Measurements from ENCODE around the gene PHACTR1. TPM values are rescaled to one million over a fixed set of nuclear protein-coding genes. Genes with fewer than 3 reads are reported as not detected.

The PHACTR1 gene
- total RNA-seq, 1 experiment from 2014 or later: 15.5 TPM

- TF ChIP-seq ZNF532 (CRISPR knock-in tag; IDR thresholded peaks at IDR 0.05; ENCODE audit: borderline replicate concordance) (no peak), CTCF (IDR thresholded peaks at IDR 0.05) (no peak), ATF3 (CRISPR knock-in tag; conservative IDR thresholded peaks at IDR 0.05) (no peak)
These were observed 145.0 kb downstream of the PHACTR1 start (continued) for GRCh38 chr6:12861603-12862002.

GRCh38 chr6:12865117-12865516 lies 148.6 kb downstream of the PHACTR1 start:
- TF ChIP-seq ATF6 (CRISPR knock-in tag; IDR thresholded peaks at IDR 0.05): no peak
- no peak for TF ChIP-seq TEAD1 (CRISPR knock-in tag; IDR thresholded peaks at IDR 0.05)
- no peak for TF ChIP-seq SMAD3 (CRISPR knock-in tag; IDR thresholded peaks at IDR 0.05; ENCODE audit: borderline replicate concordance)
- no peak for TF ChIP-seq PRDM15 (CRISPR knock-in tag; IDR thresholded peaks at IDR 0.05)
- no peak for TF ChIP-seq GABPB1 (CRISPR knock-in tag; IDR thresholded peaks at IDR 0.05)
- no peak for TF ChIP-seq CDX4 (CRISPR knock-in tag; IDR thresholded peaks at IDR 0.05; ENCODE audit: borderline replicate concordance)
- TF ChIP-seq FOXJ3 (CRISPR knock-in tag; IDR thresholded peaks at IDR 0.05; ENCODE audit: borderline replicate concordance): no peak
- no peak for TF ChIP-seq FOXP1 (CRISPR knock-in tag; IDR thresholded peaks at IDR 0.05; ENCODE audit: borderline replicate concordance)
- TF ChIP-seq FOXK1 (CRISPR knock-in tag; IDR thresholded peaks at IDR 0.05): no peak
- no peak for TF ChIP-seq ZNF671 (CRISPR knock-in tag; IDR thresholded peaks at IDR 0.05)
- no peak for TF ChIP-seq SMAD4 (CRISPR knock-in tag; IDR thresholded peaks at IDR 0.05)
- TF ChIP-seq MYBL2 (CRISPR knock-in tag; IDR thresholded peaks at IDR 0.05): no peak
- no peak for TF ChIP-seq RORB (CRISPR knock-in tag; IDR thresholded peaks at IDR 0.05)
- TF ChIP-seq ATF1 (CRISPR knock-in tag; IDR thresholded peaks at IDR 0.05): no peak
- TF ChIP-seq TCF7 (CRISPR knock-in tag; IDR thresholded peaks at IDR 0.05; ENCODE audit: low read depth): no peak
- no peak for TF ChIP-seq ZBTB21 (CRISPR knock-in tag; IDR thresholded peaks at IDR 0.05; ENCODE audit: borderline replicate concordance)
- no peak for DNase-seq (ENCODE audit: low spot score)
- H3K9me3 Mint-ChIP-seq: no peaks in the 10 kb centered on the region
- H3K27me3 Mint-ChIP-seq (ENCODE audit: low read depth): peaks cover 7% of the 10 kb centered on the region; the same call in 1 of the 2 replicates
- POLR2A ChIA-PET: no interaction called here
- H3K36me3 Mint-ChIP-seq: no peaks in the 10 kb centered on the region
- ATAC-seq: no peak
- peaks cover 26% of the 10 kb centered on the region for H3K4me1 Mint-ChIP-seq
- H3K4me3 Mint-ChIP-seq: no peak overlapping the region
- CTCF ChIA-PET: interaction anchor here (0.5 to 2.3 kb wide), 2 partner anchors 24 to 29 kb away, joined by 3 to 9 read pairs; no protein-coding TSS in a partner anchor
- no peak overlapping the region for H3K27ac Mint-ChIP-seq

Measured in WTC11 (cell line).